GM12865 (cell line): ENCODE results near the gene GPR158.
"Not testable (repeated sequence)": the region's sequence is repeated elsewhere in the genome, so short reads cannot be mapped to it uniquely, and the experiment has no call there.

Source experiments
- DNase-seq: peaks from one replicate; pipeline ENCODE4 v3.0.0; 2010; ENCODE audit warnings: low read depth
- H3K4me3 ChIP-seq: 2 replicates; pipeline ENCODE4 v1.5.1; 2011; ENCODE audit warnings: mild to moderate bottlenecking, low read depth, low read length, control low read depth
- TF ChIP-seq, protein P1 (sequence below): IDR thresholded peaks from 2 replicates; pipeline ENCODE4 v1.5.1; 2011; ENCODE audit warnings: low read length, control low read depth, low read depth, inconsistent platforms; ENCODE audit not compliant: insufficient read depth; ENCODE audit errors: missing control alignments

Gene GPR158

DNA sequence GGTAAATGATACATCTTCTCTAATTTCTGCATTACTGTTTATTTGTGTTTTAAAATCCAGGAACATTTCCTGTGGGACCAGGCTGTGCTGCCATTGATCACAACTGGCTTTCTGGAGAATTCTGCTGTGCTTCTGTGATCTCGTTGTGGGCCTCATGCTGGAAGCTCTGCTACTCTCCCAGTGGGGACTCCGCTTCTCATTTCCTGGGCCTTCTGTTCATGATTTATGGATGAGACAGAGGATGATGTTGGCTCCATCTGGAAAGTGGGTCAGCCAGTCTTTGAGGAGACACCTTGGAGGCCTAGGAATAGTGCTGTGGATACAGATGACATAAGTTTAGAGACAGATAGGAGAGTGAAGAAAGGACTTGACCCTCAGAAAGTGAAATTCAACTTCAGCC lies 15.2 kb upstream of the GPR158 start:
- no peak overlapping the region for H3K4me3 ChIP-seq
- TF ChIP-seq, protein P1, sequence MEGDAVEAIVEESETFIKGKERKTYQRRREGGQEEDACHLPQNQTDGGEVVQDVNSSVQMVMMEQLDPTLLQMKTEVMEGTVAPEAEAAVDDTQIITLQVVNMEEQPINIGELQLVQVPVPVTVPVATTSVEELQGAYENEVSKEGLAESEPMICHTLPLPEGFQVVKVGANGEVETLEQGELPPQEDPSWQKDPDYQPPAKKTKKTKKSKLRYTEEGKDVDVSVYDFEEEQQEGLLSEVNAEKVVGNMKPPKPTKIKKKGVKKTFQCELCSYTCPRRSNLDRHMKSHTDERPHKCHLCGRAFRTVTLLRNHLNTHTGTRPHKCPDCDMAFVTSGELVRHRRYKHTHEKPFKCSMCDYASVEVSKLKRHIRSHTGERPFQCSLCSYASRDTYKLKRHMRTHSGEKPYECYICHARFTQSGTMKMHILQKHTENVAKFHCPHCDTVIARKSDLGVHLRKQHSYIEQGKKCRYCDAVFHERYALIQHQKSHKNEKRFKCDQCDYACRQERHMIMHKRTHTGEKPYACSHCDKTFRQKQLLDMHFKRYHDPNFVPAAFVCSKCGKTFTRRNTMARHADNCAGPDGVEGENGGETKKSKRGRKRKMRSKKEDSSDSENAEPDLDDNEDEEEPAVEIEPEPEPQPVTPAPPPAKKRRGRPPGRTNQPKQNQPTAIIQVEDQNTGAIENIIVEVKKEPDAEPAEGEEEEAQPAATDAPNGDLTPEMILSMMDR: no peak
- no peak for DNase-seq

DNA sequence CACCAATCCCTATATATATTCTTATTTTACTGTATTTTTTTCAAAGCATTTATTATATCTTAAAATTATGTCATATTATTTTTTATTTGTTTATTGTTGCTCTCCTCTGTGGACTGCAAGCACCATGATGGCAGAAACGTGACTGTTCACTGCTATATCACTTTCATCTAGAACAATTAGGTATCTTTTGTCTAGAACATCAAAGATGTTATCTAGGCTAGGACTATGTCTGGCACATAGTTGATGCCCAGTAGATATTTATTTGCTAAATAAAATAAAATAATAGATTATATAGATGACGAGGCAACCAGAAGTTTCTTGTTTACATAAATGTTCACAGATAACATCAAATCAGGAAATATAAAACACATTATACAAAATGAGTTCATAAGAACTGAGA lies 12.4 kb upstream of the GPR158 start:
- no peak for DNase-seq
- H3K4me3 ChIP-seq: no peak overlapping the region
- TF ChIP-seq, protein P1: no peak

DNA sequence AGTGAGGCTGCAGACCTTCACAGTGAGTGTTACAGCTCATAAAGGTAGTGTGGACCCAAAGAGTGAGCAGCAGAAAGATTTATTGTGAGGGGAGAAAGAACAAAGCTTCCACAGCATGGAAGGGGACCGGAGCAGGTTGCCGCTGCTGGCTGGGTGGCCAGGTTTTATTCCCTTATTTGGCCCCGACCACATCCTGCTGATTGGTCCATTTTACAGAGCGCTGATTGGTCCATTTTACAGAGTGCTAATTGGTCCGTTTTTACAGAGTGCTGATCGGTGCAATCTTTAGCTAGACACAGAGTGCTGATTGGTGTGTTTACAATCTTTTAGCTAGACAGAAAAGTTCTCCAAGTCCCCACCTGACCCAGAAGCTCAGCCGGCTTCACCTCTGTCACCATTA lies 11.3 kb upstream of the GPR158 start:
- DNase-seq: not testable (repeated sequence)

DNA sequence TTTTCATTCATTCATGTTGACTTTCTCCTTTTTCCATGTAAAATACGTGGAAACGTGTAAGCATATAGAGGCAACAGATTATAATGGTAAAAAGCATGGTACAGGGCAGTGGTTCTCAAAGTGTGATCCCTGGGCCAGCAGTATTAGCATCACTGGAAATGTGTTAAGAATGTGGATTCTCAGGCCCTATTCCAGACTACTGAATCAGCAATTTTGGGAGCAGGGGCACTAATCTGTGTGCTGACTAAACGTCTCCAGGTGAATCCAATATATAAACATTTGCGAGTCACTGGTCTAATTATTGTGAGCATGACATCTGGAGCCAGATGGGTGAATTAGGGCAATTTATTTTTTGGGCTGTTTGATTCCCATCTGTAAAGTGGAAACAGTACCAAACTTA lies 5.1 kb upstream of the GPR158 start:
- TF ChIP-seq, protein P1: no peak
- no peak for DNase-seq
- H3K4me3 ChIP-seq: no peak overlapping the region

More for the DNA sequence above, 11.3 kb upstream of the GPR158 start:
- H3K4me3 ChIP-seq: not testable (repeated sequence)

DNA sequence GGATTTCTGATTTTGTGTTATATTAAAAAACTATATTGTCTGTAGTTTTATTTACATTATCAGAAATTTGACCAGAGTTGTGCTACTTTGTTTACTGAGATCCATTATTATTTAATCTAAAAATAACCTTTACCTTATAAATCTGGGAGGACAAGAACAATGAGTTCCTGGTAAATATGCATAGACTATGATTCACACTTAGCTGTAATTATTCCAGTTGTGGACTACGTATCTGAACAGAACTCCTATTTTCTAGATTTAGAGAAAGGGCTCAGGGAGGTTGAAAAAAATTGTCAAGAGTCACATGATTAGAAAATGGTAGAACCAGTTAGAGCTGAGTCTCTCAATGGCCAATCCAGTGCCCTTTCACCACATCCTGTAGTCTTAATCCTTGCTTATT lies 4.2 kb upstream of the GPR158 start:
- no peak for DNase-seq
- TF ChIP-seq, protein P1: no peak
- H3K4me3 ChIP-seq: no peak overlapping the region

DNA sequence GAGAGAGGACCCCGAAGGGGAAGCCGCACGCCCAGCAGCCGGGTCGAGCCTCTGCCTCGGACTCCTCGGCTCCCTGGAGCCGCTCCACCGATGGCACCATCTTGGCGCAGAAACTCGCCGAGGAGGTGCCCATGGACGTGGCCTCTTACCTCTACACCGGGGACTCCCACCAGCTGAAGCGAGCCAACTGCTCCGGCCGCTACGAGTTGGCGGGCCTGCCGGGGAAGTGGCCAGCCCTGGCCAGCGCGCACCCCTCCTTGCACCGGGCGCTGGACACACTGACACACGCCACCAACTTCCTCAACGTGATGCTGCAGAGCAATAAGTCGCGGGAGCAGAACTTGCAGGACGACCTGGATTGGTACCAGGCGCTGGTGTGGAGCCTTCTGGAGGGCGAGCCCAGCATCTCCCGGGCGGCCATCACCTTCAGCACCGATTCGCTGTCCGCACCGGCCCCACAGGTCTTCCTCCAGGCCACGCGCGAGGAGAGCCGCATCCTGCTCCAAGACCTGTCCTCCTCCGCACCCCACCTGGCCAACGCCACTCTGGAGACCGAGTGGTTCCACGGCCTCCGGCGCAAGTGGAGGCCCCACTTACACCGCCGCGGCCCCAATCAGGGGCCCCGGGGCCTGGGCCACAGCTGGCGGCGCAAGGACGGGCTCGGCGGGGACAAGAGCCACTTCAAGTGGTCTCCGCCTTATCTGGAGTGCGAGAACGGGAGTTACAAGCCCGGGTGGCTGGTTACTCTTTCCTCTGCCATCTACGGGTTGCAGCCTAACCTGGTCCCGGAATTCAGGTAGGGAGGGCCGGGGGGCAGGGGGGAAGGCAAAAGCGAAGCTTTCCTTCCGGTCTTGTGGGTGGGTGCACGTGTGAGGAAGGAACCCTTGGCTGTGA lies 973 bp downstream of the GPR158 start:
- TF ChIP-seq, protein P1: no peak
- H3K4me3 ChIP-seq: no peak overlapping the region
- DNase-seq: no peak

DNA sequence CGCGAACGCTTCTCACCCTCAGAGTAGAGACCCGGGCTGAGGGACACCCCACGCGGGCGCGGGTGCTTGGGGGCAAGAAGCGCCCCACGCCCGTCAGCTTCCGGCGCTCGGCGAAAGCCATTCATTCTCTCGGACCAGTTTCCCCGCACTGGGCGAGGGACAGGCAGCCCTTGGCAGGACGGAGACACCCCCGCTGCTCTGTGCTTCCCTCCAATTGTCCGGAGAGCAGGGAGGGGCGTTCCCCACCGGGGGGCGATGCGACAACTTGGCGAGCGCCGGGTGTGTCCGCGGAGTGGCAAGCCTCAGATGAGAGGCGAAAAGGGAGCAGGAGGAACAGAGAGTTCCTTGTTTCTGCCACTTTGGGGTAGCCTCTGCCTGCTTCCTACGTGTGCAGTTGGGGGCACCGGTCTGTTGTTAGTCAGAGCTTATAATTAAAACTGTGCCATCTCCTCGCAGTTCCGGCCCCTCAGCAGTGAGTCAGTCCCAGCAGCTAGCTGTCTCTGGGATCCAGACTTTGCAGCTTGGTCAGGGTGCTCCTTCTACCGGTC lies 1.7 kb downstream of the GPR158 start:
- no peak for DNase-seq
- TF ChIP-seq, protein P1: no peak
- no peak overlapping the region for H3K4me3 ChIP-seq
